SH-SY5Y (cell line): ENCODE measurements around the gene CTDP1.

Source experiments
- GATA2 ChIP-seq: IDR thresholded peaks from 2 replicates; pipeline ENCODE4 v1.6.1; 2011; ENCODE audit warnings: mild to moderate bottlenecking, low read depth, low read length
- GATA3 ChIP-seq: IDR thresholded peaks from 2 replicates; pipeline ENCODE4 v1.6.1; 2011; ENCODE audit warnings: low read depth, mild to moderate bottlenecking, low read length, moderate library complexity

The CTDP1 gene

GRCh38 chr18:79733986-79734770, 54.6 kb downstream of the CTDP1 start:
- no peak for TF ChIP-seq GATA2
- TF ChIP-seq GATA3, result no peak

GRCh38 chr18:79735071-79735980, 55.7 kb downstream of the CTDP1 start:
- no peak for TF ChIP-seq GATA2
- TF ChIP-seq GATA3, result no peak

GRCh38 chr18:79736230-79736629, 56.6 kb downstream of the CTDP1 start:
- no peak for TF ChIP-seq GATA3
- no peak for TF ChIP-seq GATA2

GRCh38 chr18:79736846-79737245, 57.2 kb downstream of the CTDP1 start:
- TF ChIP-seq GATA3 (no peak), GATA2 (no peak)

GRCh38 chr18:79737426-79737825, 57.8 kb downstream of the CTDP1 start:
- TF ChIP-seq GATA3, result no peak
- TF ChIP-seq GATA2, result no peak

- TF ChIP-seq GATA2 (no peak), GATA3 (no peak)
Observed at GRCh38 chr18:79738041-79738461, 58.4 kb downstream of the CTDP1 start.

GRCh38 chr18:79738581-79739439, 59.2 kb downstream of the CTDP1 start:
- TF ChIP-seq GATA2 (no peak), GATA3 (no peak)

GRCh38 chr18:79739440-79739778, 59.8 kb downstream of the CTDP1 start:
- TF ChIP-seq GATA2, result no peak

GRCh38 chr18:79740521-79741361, 61.1 kb downstream of the CTDP1 start:
- TF ChIP-seq GATA3 (no peak), GATA2 (no peak)

- TF ChIP-seq GATA2, result no peak
- no peak for TF ChIP-seq GATA3
Observed at GRCh38 chr18:79741362-79741700, 61.7 kb downstream of the CTDP1 start.

GRCh38 chr18:79742076-79742475, 62.5 kb downstream of the CTDP1 start:
- TF ChIP-seq GATA2, result no peak
- TF ChIP-seq GATA3, result no peak

GRCh38 chr18:79744625-79745024, 65.0 kb downstream of the CTDP1 start:
- TF ChIP-seq GATA2, result no peak
- TF ChIP-seq GATA3, result no peak

GRCh38 chr18:79746730-79747129, 67.1 kb downstream of the CTDP1 start:
- no peak for TF ChIP-seq GATA2
- no peak for TF ChIP-seq GATA3

- TF ChIP-seq GATA3, result no peak
Observed at GRCh38 chr18:79747156-79747845, 67.7 kb downstream of the CTDP1 start.
